Measurements from ENCODE around the gene PTDSS2.

PTDSS2 gene

DNA sequence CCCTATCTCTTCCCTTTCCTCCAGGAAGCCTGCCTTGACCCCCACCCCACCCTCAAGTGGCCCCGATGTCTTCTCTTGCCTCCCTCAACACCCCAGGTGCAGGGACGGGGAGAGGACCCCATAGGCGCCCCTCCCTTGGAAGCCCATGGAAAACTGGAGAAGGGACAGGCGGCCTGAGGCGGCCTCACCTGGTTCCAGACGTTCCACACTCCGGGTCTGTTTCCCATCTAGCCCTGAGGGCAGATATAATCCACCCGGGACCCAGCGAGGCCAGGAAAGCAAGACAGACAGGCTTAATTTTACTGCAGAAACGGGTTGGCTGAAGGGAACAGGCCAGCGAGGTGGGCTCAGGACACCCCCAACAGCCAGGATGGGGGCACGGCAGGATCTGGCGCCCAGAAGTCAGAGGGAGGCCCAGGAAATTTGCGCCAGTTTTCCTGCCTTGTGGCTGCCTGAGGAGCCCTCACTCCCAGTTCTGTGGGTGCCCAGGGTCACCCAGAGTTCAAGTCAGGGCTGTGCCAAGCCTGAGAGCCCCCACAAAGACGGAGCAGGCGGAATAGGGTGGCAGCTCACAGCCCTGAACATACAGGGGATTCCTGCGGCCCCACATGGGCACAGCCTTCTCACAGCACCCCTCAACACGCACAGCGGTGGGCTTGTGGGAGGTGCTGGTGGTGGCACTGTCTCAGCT is 32.3 kb upstream of the PTDSS2 start:
- TF ChIP-seq EZH2 (IDR thresholded peaks at IDR 0.05; ENCODE audit: borderline replicate concordance, low read length): no peak
- TF ChIP-seq, protein P1, sequence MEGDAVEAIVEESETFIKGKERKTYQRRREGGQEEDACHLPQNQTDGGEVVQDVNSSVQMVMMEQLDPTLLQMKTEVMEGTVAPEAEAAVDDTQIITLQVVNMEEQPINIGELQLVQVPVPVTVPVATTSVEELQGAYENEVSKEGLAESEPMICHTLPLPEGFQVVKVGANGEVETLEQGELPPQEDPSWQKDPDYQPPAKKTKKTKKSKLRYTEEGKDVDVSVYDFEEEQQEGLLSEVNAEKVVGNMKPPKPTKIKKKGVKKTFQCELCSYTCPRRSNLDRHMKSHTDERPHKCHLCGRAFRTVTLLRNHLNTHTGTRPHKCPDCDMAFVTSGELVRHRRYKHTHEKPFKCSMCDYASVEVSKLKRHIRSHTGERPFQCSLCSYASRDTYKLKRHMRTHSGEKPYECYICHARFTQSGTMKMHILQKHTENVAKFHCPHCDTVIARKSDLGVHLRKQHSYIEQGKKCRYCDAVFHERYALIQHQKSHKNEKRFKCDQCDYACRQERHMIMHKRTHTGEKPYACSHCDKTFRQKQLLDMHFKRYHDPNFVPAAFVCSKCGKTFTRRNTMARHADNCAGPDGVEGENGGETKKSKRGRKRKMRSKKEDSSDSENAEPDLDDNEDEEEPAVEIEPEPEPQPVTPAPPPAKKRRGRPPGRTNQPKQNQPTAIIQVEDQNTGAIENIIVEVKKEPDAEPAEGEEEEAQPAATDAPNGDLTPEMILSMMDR (IDR thresholded peaks at IDR 0.05; ENCODE audit: low read length): no peak
- Histone ChIP-seq H3K9me3 (ENCODE audit: low read length) (no peaks in the 10 kb centered on the region), H2AFZ (ENCODE audit: low read length) (no peak overlapping the region), H3K27me3 (ENCODE audit: insufficient read depth, low read length) (no peaks in the 10 kb centered on the region; the same call in 1 of the 2 replicates), H3K4me2 (ENCODE audit: low read length) (no peak overlapping the region), H3K9me2 (ENCODE audit: low read depth, low read length) (no peaks in the 10 kb centered on the region), H3K79me2 (ENCODE audit: insufficient read depth, low read length) (no peaks in the 10 kb centered on the region), H3K4me1 (ENCODE audit: insufficient read depth, low read length, severe bottlenecking) (no peaks in the 10 kb centered on the region), H3K36me3 (ENCODE audit: insufficient read depth, low read length) (no peaks in the 10 kb centered on the region), H3K9ac (ENCODE audit: low read length) (no peak overlapping the region), H3F3A (ENCODE audit: insufficient read depth, low read length) (no peaks in the 10 kb centered on the region), H3K27ac (ENCODE audit: low read depth, low read length, poor library complexity, severe bottlenecking) (no peak overlapping the region), H4K20me1 (ENCODE audit: insufficient read depth, low read length) (no peaks in the 10 kb centered on the region), H3K4me3 (ENCODE audit: low read depth, low read length, poor library complexity, severe bottlenecking) (no peak overlapping the region)

DNA sequence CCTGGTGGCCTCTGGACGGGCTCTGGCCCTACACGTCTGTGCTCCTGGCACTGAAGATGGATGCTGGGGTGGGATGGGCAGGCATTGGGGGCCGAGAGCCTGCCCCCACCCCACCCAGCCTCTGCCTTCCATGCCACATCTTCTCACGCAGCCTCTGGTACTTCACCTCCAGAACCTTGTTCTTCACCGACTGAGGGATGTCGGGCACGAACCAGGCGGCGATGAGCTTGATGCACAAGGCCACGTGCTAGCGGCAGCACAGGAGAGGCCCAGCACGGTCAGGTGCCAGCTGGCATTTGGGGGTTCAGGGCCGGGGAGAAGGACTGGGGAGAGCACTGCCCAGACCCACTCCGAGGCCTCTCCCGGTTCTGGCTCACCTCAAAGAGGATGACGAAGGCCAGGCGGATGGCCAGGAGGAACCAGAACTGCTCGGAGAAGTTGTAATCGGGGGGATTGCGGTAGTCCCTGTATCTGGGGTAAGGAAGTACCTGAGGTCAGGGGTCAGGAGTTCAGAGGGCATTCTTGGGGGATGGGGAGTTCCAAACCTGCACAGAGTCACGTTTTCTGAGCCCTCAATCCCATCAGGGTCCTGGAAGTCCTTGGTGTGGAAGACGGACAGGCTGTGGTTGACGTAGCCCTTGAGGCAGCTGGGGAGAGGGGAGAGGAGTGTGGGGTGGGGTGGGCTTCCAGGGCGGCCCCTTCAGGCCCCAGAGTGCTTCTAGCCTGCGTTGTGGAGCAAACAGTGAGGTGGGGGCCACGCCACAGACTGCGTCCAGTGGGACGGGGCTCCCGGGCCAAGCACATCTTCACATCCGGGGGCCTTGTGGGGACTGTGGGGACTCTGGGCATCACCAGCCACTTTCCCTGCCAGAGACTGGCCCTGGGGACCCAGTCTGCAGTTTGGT is 31.5 kb upstream of the PTDSS2 start:
- Histone ChIP-seq H3K9ac (ENCODE audit: low read length) (no peak overlapping the region), H3K79me2 (ENCODE audit: insufficient read depth, low read length) (no peaks in the 10 kb centered on the region), H3K9me2 (ENCODE audit: low read depth, low read length) (no peaks in the 10 kb centered on the region), H3K27ac (ENCODE audit: low read depth, low read length, poor library complexity, severe bottlenecking) (no peak overlapping the region), H3K36me3 (ENCODE audit: insufficient read depth, low read length) (no peaks in the 10 kb centered on the region), H3K9me3 (ENCODE audit: low read length) (no peaks in the 10 kb centered on the region), H4K20me1 (ENCODE audit: insufficient read depth, low read length) (no peaks in the 10 kb centered on the region), H3F3A (ENCODE audit: insufficient read depth, low read length) (no peaks in the 10 kb centered on the region), H3K4me1 (ENCODE audit: insufficient read depth, low read length, severe bottlenecking) (no peaks in the 10 kb centered on the region), H3K4me3 (ENCODE audit: low read depth, low read length, poor library complexity, severe bottlenecking) (no peak overlapping the region), H2AFZ (ENCODE audit: low read length) (no peak overlapping the region), H3K27me3 (ENCODE audit: insufficient read depth, low read length) (no peaks in the 10 kb centered on the region; the same call in 1 of the 2 replicates), H3K4me2 (ENCODE audit: low read length) (no peak overlapping the region)
- TF ChIP-seq EZH2 (IDR thresholded peaks at IDR 0.05; ENCODE audit: borderline replicate concordance, low read length): no peak
- TF ChIP-seq, protein P1 (IDR thresholded peaks at IDR 0.05; ENCODE audit: low read length): no peak

DNA sequence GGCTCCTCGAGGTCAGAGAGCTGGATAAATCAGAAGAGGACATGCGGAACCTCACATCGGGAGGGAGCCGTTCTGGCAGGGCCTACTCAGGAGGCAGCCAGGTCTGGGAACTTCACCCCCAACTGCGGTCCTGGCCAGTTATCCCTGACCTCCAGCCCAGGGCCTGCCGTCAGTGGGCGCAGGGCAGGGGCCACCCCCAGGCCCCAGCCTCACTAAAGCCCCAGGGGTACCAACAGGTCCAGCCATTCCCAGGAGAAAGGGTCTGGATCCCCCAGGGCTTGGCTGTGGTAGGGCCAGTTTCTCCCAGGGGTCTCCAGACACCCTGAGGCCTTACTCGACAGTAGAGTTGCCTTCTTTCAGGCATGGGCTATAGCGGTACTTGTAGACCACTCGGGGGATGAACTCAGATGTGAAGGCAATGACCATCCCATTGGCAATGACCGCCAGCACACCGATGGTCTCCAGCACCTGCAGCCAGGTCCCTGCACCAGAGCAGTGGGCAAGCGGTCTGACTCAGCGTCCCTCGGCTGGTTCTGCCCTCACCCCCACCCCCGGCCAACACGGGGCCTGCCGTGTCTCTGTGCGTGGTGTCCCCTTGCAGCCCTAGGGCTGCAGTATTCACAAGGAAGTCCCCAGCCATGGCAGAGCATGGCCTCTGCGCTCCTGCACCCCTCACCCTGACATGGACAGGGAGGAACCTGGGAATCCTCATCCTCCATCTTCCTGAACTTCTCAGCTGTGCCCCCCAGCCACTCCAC is 30.7 kb upstream of the PTDSS2 start:
- H3K9me2 ChIP-seq (ENCODE audit: low read depth, low read length): no peaks in the 10 kb centered on the region
- no peak overlapping the region for H3K4me2 ChIP-seq (ENCODE audit: low read length)
- H3K27ac ChIP-seq (ENCODE audit: low read depth, low read length, poor library complexity, severe bottlenecking): no peak overlapping the region
- no peaks in the 10 kb centered on the region for H3K36me3 ChIP-seq (ENCODE audit: insufficient read depth, low read length)
- no peaks in the 10 kb centered on the region for H4K20me1 ChIP-seq (ENCODE audit: insufficient read depth, low read length)
- H3K4me3 ChIP-seq (ENCODE audit: low read depth, low read length, poor library complexity, severe bottlenecking): no peak overlapping the region
- H3K4me1 ChIP-seq (ENCODE audit: insufficient read depth, low read length, severe bottlenecking): no peaks in the 10 kb centered on the region
- no peaks in the 10 kb centered on the region for H3K9me3 ChIP-seq (ENCODE audit: low read length)
- H3K27me3 ChIP-seq (ENCODE audit: insufficient read depth, low read length): no peaks in the 10 kb centered on the region; the same call in 1 of the 2 replicates
- TF ChIP-seq EZH2 (IDR thresholded peaks at IDR 0.05; ENCODE audit: borderline replicate concordance, low read length): no peak
- TF ChIP-seq, protein P1 (IDR thresholded peaks at IDR 0.05; ENCODE audit: low read length): no peak
- no peaks in the 10 kb centered on the region for H3F3A ChIP-seq (ENCODE audit: insufficient read depth, low read length)
- H3K9ac ChIP-seq (ENCODE audit: low read length): no peak overlapping the region
- H2AFZ ChIP-seq (ENCODE audit: low read length): no peak overlapping the region
- H3K79me2 ChIP-seq (ENCODE audit: insufficient read depth, low read length): no peaks in the 10 kb centered on the region
